Putamen (tissue), 1 donor: ENCODE data around the gene RTL3.
"Not testable (repeated sequence)": the region's sequence is repeated elsewhere in the genome, so short reads cannot be mapped to it uniquely, and the experiment has no call there.

Experiments used
- DNase-seq: peaks from one replicate; pipeline ENCODE4 v3.0.0-alpha.2; 2016; ENCODE audit warnings: low spot score

Gene RTL3

GRCh38 chrX:78658845-78659744 is at the start of gene RTL3:
Gene RTL3, minus strand, starts transcription at chrX:78659328. Its CDS starts 908 bp downstream, at chrX:78658420.
- no peak for DNase-seq

GRCh38 chrX:78708816-78709215 is 49.7 kb upstream of the RTL3 start:
- no peak for DNase-seq

GRCh38 chrX:78708262-78708661 is 49.1 kb upstream of the RTL3 start:
- no peak for DNase-seq

- no peak for DNase-seq
These were observed 46.9 kb upstream of the RTL3 start for GRCh38 chrX:78706071-78706470.

GRCh38 chrX:78693536-78693935 is 34.4 kb upstream of the RTL3 start:
- no peak for DNase-seq

- DNase-seq: no peak
These were observed 33.9 kb upstream of the RTL3 start for GRCh38 chrX:78693012-78693411.

- DNase-seq: no peak
These were observed 28.5 kb upstream of the RTL3 start for GRCh38 chrX:78687586-78687985.

GRCh38 chrX:78673246-78673645 is 14.1 kb upstream of the RTL3 start:
- DNase-seq: no peak

- no peak for DNase-seq
These were observed 6.2 kb upstream of the RTL3 start for GRCh38 chrX:78665342-78665741.

GRCh38 chrX:78661836-78662235 is 2.7 kb upstream of the RTL3 start:
- no peak for DNase-seq

- no peak for DNase-seq
These were observed 827 bp upstream of the RTL3 start for GRCh38 chrX:78659955-78660354.

- DNase-seq: no peak
These were observed 714 bp downstream of the RTL3 start for GRCh38 chrX:78658414-78658813.

GRCh38 chrX:78655642-78656041 is 3.5 kb downstream of the RTL3 start:
- DNase-seq: no peak

GRCh38 chrX:78653118-78653822 is 5.9 kb downstream of the RTL3 start:
- DNase-seq: no peak

- DNase-seq: no peak
These were observed 8.2 kb downstream of the RTL3 start for GRCh38 chrX:78650906-78651437.

- no peak for DNase-seq
These were observed 15.3 kb downstream of the RTL3 start for GRCh38 chrX:78643874-78644273.

- DNase-seq: no peak
These were observed 16.0 kb downstream of the RTL3 start for GRCh38 chrX:78643096-78643495.

GRCh38 chrX:78636096-78636495 is 23.0 kb downstream of the RTL3 start:
- DNase-seq: not testable (repeated sequence)

GRCh38 chrX:78624962-78625909 is 33.9 kb downstream of the RTL3 start:
- DNase-seq: no peak

GRCh38 chrX:78624426-78624825 is 34.7 kb downstream of the RTL3 start:
- DNase-seq: no peak

- DNase-seq: no peak
These were observed 36.3 kb downstream of the RTL3 start for GRCh38 chrX:78622831-78623230.

- DNase-seq: no peak
These were observed 39.3 kb downstream of the RTL3 start for GRCh38 chrX:78619834-78620233.
